GM18951 (cell line): ENCODE results near the gene SEMA3C.
"Not testable (repeated sequence)": the region's sequence is repeated elsewhere in the genome, so short reads cannot be mapped to it uniquely, and the experiment has no call there.

Experiments used
- POLR2A ChIP-seq: IDR thresholded peaks from 4 replicates; pipeline ENCODE4 v1.6.1; 2011; ENCODE audit warnings: mild to moderate bottlenecking; ENCODE audit not compliant: insufficient read length, insufficient read depth; ENCODE audit errors: extremely low read depth
- in situ Hi-C: fragments of 300-500 bp; cut with MboI; formaldehyde crosslinking; loops from one replicate; pipeline ENCODE4 v1.12.0; 2022; ENCODE audit warnings: low sequenced_read_pairs, mixed read lengths, inconsistent platforms; ENCODE audit not compliant: unreplicated experiment

The SEMA3C gene

GRCh38 chr7:80940539-80941207 lies 21.8 kb upstream of the SEMA3C start:
- in situ Hi-C loops = no loop called here
- TF ChIP-seq POLR2A = no peak

DNA sequence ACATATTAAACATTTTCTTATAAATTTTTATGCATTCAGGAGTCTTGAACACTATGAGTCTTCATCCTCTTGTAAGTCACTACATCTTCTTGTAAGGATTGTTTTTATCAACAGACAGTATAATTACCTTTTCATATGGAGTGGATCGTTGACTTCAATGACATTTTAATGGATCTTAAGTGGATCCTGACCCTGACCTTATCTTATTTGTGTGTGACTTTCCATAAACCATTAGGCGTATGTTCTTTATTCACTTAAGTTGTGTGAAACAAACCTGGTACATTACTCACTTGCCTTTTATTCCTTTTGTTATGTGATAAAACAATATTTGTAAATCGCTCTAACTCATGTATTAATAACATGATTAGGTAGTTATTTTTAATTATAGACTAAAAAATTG lies 18.5 kb upstream of the SEMA3C start:
- TF ChIP-seq POLR2A = no peak
- in situ Hi-C loops = no loop called here

GRCh38 chr7:80935991-80936780 lies 17.3 kb upstream of the SEMA3C start:
- in situ Hi-C loops = no loop called here
- no peak for TF ChIP-seq POLR2A

GRCh38 chr7:80934321-80934720 lies 15.5 kb upstream of the SEMA3C start:
- in situ Hi-C loops = no loop called here
- no peak for TF ChIP-seq POLR2A

GRCh38 chr7:80932536-80932935 lies 13.7 kb upstream of the SEMA3C start:
- TF ChIP-seq POLR2A = no peak
- in situ Hi-C loops = no loop called here

- no peak for TF ChIP-seq POLR2A
- in situ Hi-C loops = no loop called here
Measured at GRCh38 chr7:80929619-80930018, 10.8 kb upstream of the SEMA3C start.

DNA sequence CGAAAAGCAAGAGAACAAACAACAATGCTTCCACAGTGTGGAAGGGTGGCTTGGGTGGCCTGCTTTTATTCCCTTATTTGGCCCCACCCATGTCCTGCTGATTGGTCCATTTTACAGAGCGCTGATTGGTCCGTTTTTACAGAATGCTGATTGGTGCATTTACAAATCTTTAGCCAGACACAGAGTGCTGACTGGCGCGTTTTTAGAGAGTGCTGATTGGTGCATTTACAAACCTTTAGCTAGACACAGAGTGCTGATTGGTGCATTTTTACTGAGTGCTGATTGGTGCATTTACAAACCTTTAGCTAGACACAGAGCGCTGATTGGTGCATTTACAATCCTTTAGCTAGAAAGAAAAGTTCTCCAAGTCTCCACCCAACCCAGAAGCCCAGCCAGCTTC lies 8.1 kb upstream of the SEMA3C start:
- in situ Hi-C loops = not testable (repeated sequence)

GRCh38 chr7:80924090-80924489 lies 5.2 kb upstream of the SEMA3C start:
- TF ChIP-seq POLR2A = no peak
- in situ Hi-C loops = no loop called here

- in situ Hi-C loops = no loop called here
- TF ChIP-seq POLR2A = no peak
Measured at GRCh38 chr7:80923211-80923612, 4.4 kb upstream of the SEMA3C start.

DNA sequence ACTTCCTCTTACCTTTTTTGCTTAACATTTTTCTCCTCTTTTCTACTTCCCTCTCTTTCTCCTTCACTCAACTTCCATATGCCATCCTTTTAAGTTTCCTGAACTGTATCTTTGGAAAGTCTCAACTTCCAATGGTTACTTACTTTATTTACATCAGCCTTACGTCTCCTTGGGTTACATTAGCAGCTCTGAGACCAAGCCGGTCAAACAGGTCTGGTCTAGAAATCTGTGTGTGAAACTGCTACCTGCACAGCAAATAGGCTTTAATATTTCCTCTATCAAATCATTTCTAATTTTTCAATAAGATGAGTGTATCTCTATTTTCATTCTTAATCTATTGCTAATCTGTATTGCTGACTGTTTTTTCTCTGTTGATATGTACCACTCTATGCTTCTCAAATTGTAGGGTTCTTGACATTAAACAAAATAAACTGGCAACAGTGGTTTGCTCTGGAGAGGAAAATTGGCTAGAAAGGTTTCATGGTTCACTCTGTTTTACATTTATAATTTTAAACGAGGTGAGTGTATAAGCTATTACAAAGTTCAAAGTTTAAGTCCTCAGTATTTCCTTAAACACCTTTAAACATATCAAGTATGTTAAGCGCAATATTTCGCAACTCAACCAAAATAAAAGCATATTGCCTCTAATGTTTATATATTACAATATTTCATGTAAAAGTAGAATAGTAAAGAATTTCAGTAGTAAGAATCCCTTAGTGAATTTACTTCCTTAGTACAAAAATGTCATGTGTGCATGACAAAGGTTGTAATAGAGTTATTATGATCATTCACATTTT lies 3.6 kb upstream of the SEMA3C start:
- in situ Hi-C loops = no loop called here
- TF ChIP-seq POLR2A = no peak

DNA sequence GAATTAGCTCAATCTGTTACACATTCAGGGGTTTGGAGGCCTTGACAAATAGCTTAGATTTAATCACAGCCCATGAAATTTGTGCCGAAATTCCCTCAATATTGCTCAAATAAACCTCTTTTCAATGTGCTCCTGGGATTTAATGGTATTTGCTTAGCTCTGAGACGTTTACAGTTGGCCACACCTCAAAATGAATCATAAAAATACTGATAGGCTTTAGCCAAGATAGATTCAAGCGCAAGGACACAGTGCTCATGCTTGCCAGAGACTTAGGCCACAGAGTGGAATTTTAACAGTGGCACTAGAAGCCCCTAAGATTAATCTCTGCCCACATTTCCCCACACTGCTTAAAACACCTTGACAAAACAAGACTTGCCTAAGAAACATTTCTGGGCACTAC lies 2.3 kb upstream of the SEMA3C start:
- in situ Hi-C loops = no loop called here
- TF ChIP-seq POLR2A = no peak

DNA sequence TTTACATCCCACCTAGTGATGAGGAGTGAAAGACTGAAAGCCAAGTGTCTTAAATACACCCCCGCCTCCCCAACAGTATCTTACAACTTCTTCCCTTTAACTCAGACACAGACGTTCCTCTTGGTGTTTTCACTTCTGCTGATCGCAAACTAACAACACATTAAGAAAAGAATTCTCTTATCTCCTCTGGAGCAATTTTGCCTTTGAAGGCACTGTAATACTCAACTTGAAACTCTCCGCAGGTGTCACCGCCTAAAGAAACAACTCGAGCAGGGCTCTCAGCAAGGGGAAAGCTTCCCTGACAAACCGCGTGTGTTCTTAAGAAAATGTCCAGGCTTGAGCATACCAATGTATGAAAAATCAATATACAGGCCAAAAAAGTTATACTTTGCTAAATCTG lies 452 bp downstream of the SEMA3C start:
- in situ Hi-C loops = no loop called here
- TF ChIP-seq POLR2A = no peak
